K562 (cell line): Measurements from ENCODE around the gene MRPL27. TPM values are rescaled to one million over a fixed set of nuclear protein-coding genes. Genes with fewer than 3 reads are reported as not detected.

ENCODE experiments used
- ARID1B ChIP-seq: fragments of 450-650 bp; IDR thresholded peaks from 2 replicates; pipeline ENCODE4 v1.6.1; 2016; ENCODE audit warnings: antibody characterized with exemption, mild to moderate bottlenecking, inconsistent platforms
- CREM ChIP-seq: IDR thresholded peaks from 2 replicates; pipeline ENCODE4 v1.6.1; 2014; ENCODE audit warnings: antibody characterized with exemption, low read depth
- LEF1 ChIP-seq: fragments of 450-650 bp; IDR thresholded peaks from 2 replicates; pipeline ENCODE4 v1.6.1; 2016; ENCODE audit warnings: mild to moderate bottlenecking
- NFE2 ChIP-seq: IDR thresholded peaks from 2 replicates; pipeline ENCODE4 v1.6.1; 2014; ENCODE audit warnings: antibody characterized with exemption, low read depth
- OTX1 ChIP-seq: fragments of 450-650 bp; formaldehyde crosslinking; IDR thresholded peaks from 2 replicates; pipeline ENCODE4 v1.4.0; 2022; ENCODE audit warnings: mild to moderate bottlenecking
- PHTF2 ChIP-seq: fragments of 250-450 bp; sonication (Bioruptor Pico); IDR thresholded peaks from 2 replicates; pipeline ENCODE4 v1.5.0; 2021; ENCODE audit warnings: mild to moderate bottlenecking
- TRIM24 ChIP-seq, 2 experiments: fragments of 450-650 bp; IDR thresholded peaks; 2 replicates each; pipeline ENCODE4 v1.6.1; 2016
- ZBTB11 ChIP-seq, 3 experiments: fragments of 200-800 bp in 1 of 3; fragments of 250-450 bp in 1 of 3; fragments of 450-650 bp in 1 of 3; sonication (Bioruptor Pico) in 1 of 3; sonication (Bioruptor generic) in 1 of 3; formaldehyde crosslinking in 1 of 3; IDR thresholded peaks; 2 replicates each; pipeline versions ENCODE4 v1.6.1 to v1.8.0; 2016 to 2022; ENCODE audit warnings: mild to moderate bottlenecking in 2 of 3, missing genetic modification characterization in 2 of 3, missing compliant biosample characterization in 1 of 3, moderate library complexity in 1 of 3
- ZNF354B ChIP-seq: fragments of 250-450 bp; sonication (Bioruptor Pico); IDR thresholded peaks from 2 replicates; pipeline ENCODE4 v1.4.0; 2020
- ZNF511 ChIP-seq: sonication (generic); formaldehyde crosslinking; IDR thresholded peaks from 2 replicates; pipeline ENCODE4 v1.8.0; 2022; ENCODE audit warnings: mild to moderate bottlenecking, missing genetic modification reagents
- polyA plus RNA-seq, 8 experiments: library from polyadenylated mRNA; depleted of rRNA in 4 of 8; stranded (reverse) in 5 of 8; unstranded in 3 of 8; fragments of >200 nt; fragmentation: Nextera tagmentation in 2 of 8; fragmentation: Illumina TruSeq in 1 of 8; extraction: Ambion mirVana in 2 of 8; extraction: Trizol in 1 of 8; gene quantifications; 2 replicates each; pipeline versions ENCODE4 v1.2.1 to v1.2.3, GENCODE V29; 2011 to 2014; ENCODE audit warnings: inconsistent platforms in 1 of 8, missing spikeins in 1 of 8
- total RNA-seq, 7 experiments: library from RNA; depleted of rRNA in 6 of 7; stranded (reverse); fragments of >200 nt in 6 of 7; fragmentation: Illumina TruSeq in 2 of 7; extraction: Trizol in 2 of 7; gene quantifications; 2 replicates each; pipeline versions ENCODE4 v1.2.1 to v1.2.3, GENCODE V29; 2011 to 2021; ENCODE audit warnings: low replicate concordance in 1 of 7
- TF ChIP-seq, protein P1 (sequence below): fragments of 200-800 bp; sonication (Bioruptor generic); IDR thresholded peaks from 2 replicates; pipeline ENCODE4 v1.6.1; 2016; ENCODE audit warnings: missing genetic modification characterization, missing compliant biosample characterization
- TF ChIP-seq, protein P2 (sequence below): fragments of 250-450 bp; sonication (Bioruptor Pico); IDR thresholded peaks from 2 replicates; pipeline ENCODE4 v1.4.0; 2020; ENCODE audit warnings: mild to moderate bottlenecking, moderate library complexity

The MRPL27 gene
- total and polyA plus RNA-seq, 9 of the 15 experiments (the other 6 are each of a cell fraction or from before 2014, with no cell fraction given) = 96.3 to 401 (median 142) TPM

DNA sequence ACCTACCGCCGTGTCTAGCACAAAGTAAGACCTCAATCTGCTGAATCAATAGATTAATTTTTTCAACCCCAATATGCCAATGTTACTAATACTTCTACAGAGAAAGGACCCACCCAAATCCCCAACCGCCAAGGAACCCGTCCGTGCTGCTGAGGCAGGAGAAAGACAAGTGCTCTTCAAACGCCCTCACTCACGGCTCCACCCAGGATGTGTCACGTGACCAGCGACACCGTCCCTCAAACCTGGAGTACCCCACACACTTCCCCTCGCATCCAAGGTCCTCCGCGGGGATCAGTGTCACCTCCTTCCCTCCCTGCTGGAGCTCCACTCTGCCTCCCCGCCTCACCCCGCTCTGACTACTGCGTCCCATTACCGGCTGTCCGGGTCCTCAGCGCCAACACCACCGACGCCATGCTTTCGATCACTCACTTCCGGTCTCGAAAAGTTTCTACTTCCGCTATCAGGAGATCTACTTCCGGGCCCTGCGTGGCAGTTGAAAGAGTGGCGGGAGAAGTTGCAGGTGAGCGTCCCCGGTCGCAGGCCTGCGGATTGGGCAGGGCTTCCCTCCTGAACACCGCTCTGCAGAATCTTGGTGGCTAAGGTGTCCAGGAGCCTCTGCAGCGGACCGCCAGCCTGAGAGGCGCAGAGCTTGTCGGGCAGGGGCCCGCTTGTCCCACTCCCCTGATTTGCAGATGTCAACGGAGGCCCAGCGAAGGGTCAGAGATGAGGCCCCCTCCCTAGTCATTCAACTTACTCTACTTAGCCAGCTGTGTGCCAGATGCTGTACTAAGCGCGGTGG lies at the start of gene MRPL27, which contains the start of gene EME1 (continued):
- TF ChIP-seq ZNF511 (CRISPR knock-in tag) (0 out of 2 replicates have a peak, but pooled peaks have one; percentile 21), NFE2 (no peak), CREM (peak; percentile 79), ZNF354B (CRISPR knock-in tag) (no peak), ZBTB11 (CRISPR knock-in tag; IDR thresholded peaks at IDR 0.05) (peak; percentile 77 to 94 (median 79); a peak in 5 of 6 replicates), OTX1 (CRISPR knock-in tag) (peak; percentile 97), ARID1B (no peak; the same call in 1 of the 2 replicates), TRIM24 (IDR thresholded peaks at IDR 0.05) (peak in 1 of 2 experiments; percentile 87; a peak in 2 of 4 replicates), PHTF2 (CRISPR knock-in tag) (no peak), LEF1 (peak; percentile 84)
- TF ChIP-seq, protein P1, sequence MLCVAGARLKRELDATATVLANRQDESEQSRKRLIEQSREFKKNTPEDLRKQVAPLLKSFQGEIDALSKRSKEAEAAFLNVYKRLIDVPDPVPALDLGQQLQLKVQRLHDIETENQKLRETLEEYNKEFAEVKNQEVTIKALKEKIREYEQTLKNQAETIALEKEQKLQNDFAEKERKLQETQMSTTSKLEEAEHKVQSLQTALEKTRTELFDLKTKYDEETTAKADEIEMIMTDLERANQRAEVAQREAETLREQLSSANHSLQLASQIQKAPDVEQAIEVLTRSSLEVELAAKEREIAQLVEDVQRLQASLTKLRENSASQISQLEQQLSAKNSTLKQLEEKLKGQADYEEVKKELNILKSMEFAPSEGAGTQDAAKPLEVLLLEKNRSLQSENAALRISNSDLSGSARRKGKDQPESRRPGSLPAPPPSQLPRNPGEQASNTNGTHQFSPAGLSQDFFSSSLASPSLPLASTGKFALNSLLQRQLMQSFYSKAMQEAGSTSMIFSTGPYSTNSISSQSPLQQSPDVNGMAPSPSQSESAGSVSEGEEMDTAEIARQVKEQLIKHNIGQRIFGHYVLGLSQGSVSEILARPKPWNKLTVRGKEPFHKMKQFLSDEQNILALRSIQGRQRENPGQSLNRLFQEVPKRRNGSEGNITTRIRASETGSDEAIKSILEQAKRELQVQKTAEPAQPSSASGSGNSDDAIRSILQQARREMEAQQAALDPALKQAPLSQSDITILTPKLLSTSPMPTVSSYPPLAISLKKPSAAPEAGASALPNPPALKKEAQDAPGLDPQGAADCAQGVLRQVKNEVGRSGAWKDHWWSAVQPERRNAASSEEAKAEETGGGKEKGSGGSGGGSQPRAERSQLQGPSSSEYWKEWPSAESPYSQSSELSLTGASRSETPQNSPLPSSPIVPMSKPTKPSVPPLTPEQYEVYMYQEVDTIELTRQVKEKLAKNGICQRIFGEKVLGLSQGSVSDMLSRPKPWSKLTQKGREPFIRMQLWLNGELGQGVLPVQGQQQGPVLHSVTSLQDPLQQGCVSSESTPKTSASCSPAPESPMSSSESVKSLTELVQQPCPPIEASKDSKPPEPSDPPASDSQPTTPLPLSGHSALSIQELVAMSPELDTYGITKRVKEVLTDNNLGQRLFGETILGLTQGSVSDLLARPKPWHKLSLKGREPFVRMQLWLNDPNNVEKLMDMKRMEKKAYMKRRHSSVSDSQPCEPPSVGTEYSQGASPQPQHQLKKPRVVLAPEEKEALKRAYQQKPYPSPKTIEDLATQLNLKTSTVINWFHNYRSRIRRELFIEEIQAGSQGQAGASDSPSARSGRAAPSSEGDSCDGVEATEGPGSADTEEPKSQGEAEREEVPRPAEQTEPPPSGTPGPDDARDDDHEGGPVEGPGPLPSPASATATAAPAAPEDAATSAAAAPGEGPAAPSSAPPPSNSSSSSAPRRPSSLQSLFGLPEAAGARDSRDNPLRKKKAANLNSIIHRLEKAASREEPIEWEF (CRISPR knock-in tag) = no peak
- TF ChIP-seq, protein P2, sequence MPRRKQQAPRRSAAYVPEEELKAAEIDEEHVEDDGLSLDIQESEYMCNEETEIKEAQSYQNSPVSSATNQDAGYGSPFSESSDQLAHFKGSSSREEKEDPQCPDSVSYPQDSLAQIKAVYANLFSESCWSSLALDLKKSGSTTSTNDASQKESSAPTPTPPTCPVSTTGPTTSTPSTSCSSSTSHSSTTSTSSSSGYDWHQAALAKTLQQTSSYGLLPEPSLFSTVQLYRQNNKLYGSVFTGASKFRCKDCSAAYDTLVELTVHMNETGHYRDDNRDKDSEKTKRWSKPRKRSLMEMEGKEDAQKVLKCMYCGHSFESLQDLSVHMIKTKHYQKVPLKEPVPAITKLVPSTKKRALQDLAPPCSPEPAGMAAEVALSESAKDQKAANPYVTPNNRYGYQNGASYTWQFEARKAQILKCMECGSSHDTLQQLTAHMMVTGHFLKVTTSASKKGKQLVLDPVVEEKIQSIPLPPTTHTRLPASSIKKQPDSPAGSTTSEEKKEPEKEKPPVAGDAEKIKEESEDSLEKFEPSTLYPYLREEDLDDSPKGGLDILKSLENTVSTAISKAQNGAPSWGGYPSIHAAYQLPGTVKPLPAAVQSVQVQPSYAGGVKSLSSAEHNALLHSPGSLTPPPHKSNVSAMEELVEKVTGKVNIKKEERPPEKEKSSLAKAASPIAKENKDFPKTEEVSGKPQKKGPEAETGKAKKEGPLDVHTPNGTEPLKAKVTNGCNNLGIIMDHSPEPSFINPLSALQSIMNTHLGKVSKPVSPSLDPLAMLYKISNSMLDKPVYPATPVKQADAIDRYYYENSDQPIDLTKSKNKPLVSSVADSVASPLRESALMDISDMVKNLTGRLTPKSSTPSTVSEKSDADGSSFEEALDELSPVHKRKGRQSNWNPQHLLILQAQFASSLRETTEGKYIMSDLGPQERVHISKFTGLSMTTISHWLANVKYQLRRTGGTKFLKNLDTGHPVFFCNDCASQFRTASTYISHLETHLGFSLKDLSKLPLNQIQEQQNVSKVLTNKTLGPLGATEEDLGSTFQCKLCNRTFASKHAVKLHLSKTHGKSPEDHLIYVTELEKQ = 0 out of 2 replicates have a peak, but pooled peaks have one; percentile 19
